ENCODE results near the gene SERPINA12.
"Not testable (repeated sequence)": the region's sequence is repeated elsewhere in the genome, so short reads cannot be mapped to it uniquely, and the experiment has no call there.

Gene SERPINA12

GRCh38 chr14:94485944-94486841 lies 23.1 kb downstream of the SERPINA12 start:
- peak; percentile 48 for DNase-seq

- DNase-seq = no peak
Measured at GRCh38 chr14:94484481-94484880, 24.8 kb downstream of the SERPINA12 start.

GRCh38 chr14:94483729-94484275 lies 25.5 kb downstream of the SERPINA12 start:
- DNase-seq = no peak

GRCh38 chr14:94483071-94483451 lies 26.2 kb downstream of the SERPINA12 start:
- DNase-seq = no peak

DNA sequence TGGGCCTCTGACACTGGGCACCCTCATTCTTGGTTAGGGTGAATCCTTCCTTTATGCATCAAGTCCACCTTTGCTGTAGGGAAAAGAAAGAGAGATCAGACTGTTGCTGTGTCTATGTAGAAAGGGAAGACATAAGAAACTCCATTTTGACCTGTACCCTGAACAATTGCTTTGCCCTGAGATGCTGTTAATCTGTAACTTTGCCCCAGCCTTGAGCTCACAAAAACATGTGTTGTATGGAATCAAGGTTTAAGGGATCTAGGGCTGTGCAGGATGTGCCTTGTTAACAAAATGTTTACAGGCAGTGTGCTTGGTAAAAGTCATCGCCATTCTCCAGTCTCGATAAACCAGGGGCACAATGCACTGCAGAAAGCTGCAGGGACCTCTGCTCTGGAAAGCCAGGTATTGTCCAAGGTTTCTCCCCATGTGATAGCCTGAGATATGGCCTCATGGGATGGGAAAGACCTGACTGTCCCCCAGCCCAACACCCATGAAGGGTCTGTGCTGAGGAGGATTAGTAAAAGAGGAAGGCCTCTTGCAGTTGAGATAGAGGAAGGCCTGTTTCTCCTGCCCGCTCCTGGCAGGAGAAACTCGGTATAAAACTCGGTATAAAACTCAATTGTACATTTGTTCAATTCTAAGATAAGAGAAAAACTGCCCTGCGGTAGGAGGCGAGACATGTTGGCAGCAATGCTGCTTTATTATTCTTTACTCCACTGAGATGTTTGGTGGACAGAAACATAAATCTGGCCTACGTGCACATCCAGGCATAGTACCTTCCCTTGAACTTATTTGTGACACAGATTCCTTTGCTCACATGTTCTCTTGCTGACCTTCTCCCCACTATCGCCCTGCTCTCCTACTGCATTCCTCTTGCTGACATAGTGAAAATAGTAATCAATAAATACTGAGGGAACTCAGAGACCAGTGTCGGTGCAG lies 26.9 kb downstream of the SERPINA12 start:
- not testable (repeated sequence) for DNase-seq

DNA sequence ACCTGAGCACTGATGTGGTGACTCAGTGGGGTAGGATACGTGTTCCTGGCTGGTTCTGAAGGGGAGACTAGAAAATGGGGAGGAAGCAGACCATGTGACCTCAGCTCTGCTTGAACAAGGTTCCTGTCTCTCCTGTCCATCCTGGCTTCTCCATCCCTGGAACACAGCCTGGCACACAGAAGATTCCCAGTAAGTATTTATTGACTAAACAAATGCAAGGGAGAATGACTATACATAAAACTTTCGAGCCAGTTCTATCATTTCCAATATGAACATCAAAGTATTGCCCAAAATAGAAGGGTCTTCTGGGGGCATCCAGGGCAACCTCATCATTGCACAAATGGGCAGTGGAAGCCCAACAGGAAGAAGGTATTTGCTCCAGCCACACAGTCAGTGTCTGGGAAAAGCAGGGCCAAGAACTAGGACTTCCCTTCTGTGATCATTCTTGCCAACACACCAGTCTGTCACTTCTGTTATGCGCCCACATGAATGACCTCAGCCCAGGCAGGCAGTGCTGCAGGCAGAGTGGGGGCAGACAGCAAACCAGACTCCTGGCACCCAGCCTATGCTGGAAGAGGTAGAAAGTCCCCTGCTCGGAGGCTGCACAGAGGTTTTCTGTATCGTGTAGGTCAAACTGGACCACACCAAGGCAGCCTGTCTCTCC lies 27.7 kb downstream of the SERPINA12 start:
- DNase-seq = no peak

DNA sequence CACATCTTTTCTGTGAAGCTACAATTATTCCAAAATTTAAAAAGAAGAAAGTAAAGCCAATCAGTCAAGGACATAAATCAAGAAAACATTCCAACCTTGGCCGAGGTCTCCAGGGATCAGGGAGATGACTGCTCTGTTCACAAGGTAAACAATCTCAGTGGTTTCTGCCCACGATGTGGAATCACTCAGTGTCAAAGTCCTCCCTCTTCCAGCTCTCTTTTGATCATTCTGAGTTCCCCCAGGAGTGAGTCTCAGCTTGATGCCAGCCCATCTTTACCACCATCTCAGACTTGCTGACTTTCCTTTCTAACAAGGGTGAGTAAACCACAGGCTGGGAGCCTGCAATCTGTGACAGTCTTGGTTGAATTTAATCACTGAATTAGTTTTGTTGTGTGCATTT lies 28.5 kb downstream of the SERPINA12 start:
- no peak for DNase-seq

- no peak for DNase-seq
Measured at GRCh38 chr14:94478420-94478819, 30.8 kb downstream of the SERPINA12 start.

GRCh38 chr14:94476023-94476422 lies 33.2 kb downstream of the SERPINA12 start, which contains the start of gene SERPINA9:
TSS of gene SERPINA9 (minus strand) at chr14:94476197. CDS start at chr14:94469840, 6,357 bp downstream.
- no peak for DNase-seq

- no peak for DNase-seq
Measured at GRCh38 chr14:94474581-94475031, 34.7 kb downstream of the SERPINA12 start.

GRCh38 chr14:94473666-94474410 lies 35.4 kb downstream of the SERPINA12 start:
- no peak for DNase-seq

GRCh38 chr14:94472842-94473241 lies 36.4 kb downstream of the SERPINA12 start:
- DNase-seq = no peak

DNA sequence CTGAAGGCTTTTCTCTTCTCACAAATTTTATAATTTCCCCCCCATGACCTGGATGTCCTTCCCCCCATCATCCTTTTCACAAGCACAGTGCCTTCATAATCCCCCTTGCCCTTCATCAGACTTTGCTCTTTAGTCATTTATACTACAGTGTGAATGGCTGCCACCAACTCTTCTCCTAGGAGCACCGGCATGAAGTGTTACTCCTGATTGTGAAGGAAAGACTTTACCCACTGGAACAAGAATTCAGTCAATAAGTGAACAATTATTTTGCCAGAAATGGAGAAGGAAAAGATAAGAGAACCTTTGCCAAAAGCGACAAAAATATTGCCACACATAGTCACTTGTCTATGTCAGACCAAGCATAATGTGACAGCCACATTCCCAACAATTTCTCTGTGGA lies 38.2 kb downstream of the SERPINA12 start:
- DNase-seq = no peak

DNA sequence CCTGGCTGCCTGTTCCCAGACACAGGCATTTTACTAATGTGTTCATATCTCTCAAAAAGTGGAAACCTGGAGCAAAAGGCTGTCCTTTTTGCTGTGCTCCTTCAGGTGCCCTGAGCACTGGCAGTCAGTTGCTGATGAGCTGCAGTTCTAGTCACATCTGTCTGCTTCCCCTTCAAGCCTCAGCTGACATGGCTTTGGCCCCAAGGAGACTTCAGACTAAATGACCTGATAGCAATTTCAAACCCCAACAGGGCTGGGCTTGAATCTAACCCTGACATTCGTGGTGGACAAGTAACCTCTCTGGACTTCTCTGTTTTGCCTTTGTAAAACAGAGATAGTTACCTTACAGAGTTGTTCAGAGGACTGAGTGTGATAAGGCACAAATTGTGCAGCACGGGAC lies 39.0 kb downstream of the SERPINA12 start:
- DNase-seq = no peak

- DNase-seq = no peak
Measured at GRCh38 chr14:94469261-94469660, 40.0 kb downstream of the SERPINA12 start.

DNA sequence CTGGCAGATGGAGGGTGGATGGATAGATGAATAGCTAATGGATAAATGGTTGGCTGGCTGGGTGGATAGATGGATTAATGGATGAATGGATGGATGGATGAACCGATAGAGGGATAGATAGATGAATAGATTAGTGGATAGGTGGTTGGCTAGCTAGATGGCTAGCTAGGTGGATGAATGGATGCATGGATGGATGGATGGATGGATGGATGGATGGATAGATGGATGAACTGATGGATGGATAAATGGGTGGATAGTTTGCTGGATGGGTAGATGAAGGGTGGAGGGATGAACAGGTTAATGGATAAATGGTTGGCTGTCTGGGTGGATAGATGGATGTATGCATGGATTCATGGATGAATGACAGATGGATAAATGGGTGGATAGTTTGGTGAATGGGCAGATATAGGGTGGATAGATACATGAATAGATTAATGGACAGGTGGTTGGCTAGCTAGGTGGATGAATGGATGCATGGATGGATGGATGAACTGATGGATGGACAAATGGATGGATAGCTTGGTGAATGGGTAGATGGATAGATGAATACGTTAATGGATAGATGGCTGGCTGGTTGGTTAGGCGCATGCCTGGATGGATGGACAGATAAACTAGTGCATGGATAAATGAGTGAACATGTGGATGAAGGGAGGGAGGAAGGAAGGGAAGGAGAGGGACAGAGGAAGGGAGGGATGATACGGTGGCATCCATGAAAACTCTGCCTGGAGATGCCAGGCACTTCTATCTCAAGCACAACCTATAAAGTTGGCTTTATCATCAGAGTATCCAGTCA lies 41.3 kb downstream of the SERPINA12 start:
- no peak for DNase-seq

DNA sequence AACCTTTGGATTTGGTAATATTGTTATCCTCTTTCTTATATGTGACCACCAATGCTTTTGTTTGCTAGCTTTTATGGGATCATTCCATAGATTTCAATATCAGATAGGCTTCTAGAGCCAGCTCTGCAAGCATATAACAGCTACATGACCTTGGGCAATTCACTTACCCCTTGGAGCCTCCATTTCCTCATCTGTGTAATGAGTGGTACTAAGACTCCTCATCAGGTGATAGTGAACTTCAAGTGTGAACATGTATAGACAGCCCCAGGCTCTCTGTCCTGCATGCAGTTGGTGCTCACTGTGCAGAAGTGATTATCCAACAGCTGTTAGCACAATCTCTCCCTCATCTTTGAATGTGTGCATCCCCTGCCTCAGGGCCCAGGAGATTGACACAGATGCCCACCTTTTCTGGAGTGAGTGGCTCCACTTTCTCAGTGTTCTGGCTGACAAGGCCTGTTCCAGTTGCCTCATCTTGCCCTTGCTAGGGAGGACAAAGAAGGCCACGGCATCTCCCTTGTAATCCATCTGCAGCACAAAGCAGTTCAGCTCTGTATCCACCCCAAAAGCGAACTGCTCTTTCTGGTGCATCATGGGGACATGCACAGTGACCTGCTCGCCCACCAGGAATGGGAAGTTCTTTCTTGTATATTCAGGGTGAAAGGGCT lies 42.4 kb downstream of the SERPINA12 start:
- no peak for DNase-seq

GRCh38 chr14:94465042-94465441 lies 44.2 kb downstream of the SERPINA12 start:
- no peak for DNase-seq

DNA sequence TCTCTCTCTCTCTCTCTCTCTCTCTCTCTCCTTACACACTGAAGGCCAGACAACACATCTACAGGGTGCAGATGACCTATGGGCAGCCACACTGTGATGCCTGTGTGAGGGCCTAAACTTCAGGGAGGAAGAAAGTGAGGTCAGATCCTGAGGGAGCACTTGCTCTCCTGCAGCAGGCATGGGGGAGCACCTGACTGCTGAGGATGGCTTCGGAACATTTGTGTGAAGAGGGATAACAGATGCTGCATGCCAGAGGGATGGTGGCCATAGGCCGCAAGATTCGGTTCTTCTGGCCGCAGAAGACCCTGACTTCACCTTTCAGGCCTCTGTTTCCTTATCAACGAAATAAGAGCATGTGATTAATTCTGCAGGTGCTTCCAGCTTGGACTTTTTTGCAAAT lies 45.0 kb downstream of the SERPINA12 start:
- DNase-seq = no peak
